D721Med (cell line): ENCODE measurements around the gene SOAT2.

Experiments
- DNase-seq: peaks from one replicate; pipeline ENCODE4 v3.0.0; 2011; ENCODE audit warnings: low spot score; ENCODE audit not compliant: insufficient read length
- FAIRE-seq: peaks from 2 replicates; lab custom pipeline; 2011; peaks lifted over from hg19 to GRCh38; lab: Jason Lieb, UNC
- CTCF ChIP-seq: IDR thresholded peaks from 2 replicates; pipeline ENCODE4 v1.5.1; 2012; ENCODE audit warnings: mild to moderate bottlenecking, control low read depth; ENCODE audit not compliant: insufficient read depth; ENCODE audit errors: missing control alignments

SOAT2 gene

GRCh38 chr12:53070877-53071492 is 32.3 kb upstream of the SOAT2 start:
- TF ChIP-seq CTCF: no peak
- FAIRE-seq: no peak
- DNase-seq: no peak

GRCh38 chr12:53071591-53072551 is 31.4 kb upstream of the SOAT2 start:
- no peak for DNase-seq
- no peak for FAIRE-seq
- no peak for TF ChIP-seq CTCF

GRCh38 chr12:53073881-53074280 is 29.4 kb upstream of the SOAT2 start:
- no peak for TF ChIP-seq CTCF
- FAIRE-seq: no peak

GRCh38 chr12:53074283-53074998 is 28.8 kb upstream of the SOAT2 start:
- FAIRE-seq (no peak), DNase-seq (no peak)
- no peak for TF ChIP-seq CTCF

More at GRCh38 chr12:53073881-53074280, 29.4 kb upstream of the SOAT2 start:
- no peak for DNase-seq

- no peak for FAIRE-seq
- TF ChIP-seq CTCF: no peak
- DNase-seq: no peak
Measured at GRCh38 chr12:53074999-53075370, 28.3 kb upstream of the SOAT2 start.

GRCh38 chr12:53076461-53076860 is 26.8 kb upstream of the SOAT2 start:
- FAIRE-seq: no peak
- no peak for TF ChIP-seq CTCF
- no peak for DNase-seq
